GM19468 (cell line): ENCODE results near the gene CRYBG1.

Source experiments
- ATAC-seq: cut with Tn5 transposase; IDR thresholded peaks from one replicate; pipeline ENCODE4 v1.9.1; 2021; ENCODE audit warnings: mild to moderate bottlenecking, moderate library complexity, moderate number of reproducible peaks; ENCODE audit not compliant: unreplicated experiment; ENCODE audit errors: extremely low read depth

Gene CRYBG1

GRCh38 chr6:106453756-106454367, 93.3 kb downstream of the CRYBG1 start:
- no peak for ATAC-seq

GRCh38 chr6:106456756-106457155, 96.2 kb downstream of the CRYBG1 start:
- ATAC-seq = no peak

GRCh38 chr6:106458021-106458986, 97.8 kb downstream of the CRYBG1 start:
- ATAC-seq = no peak

- ATAC-seq = no peak
These were observed 100.0 kb downstream of the CRYBG1 start for GRCh38 chr6:106460481-106460880.

- no peak for ATAC-seq
These were observed 100.6 kb downstream of the CRYBG1 start for GRCh38 chr6:106461084-106461483.

- ATAC-seq = no peak
These were observed 102.5 kb downstream of the CRYBG1 start for GRCh38 chr6:106462923-106463557.

GRCh38 chr6:106466211-106466610, 105.7 kb downstream of the CRYBG1 start:
- no peak for ATAC-seq

GRCh38 chr6:106468935-106469334, 108.4 kb downstream of the CRYBG1 start:
- ATAC-seq = no peak

- no peak for ATAC-seq
These were observed 109.4 kb downstream of the CRYBG1 start for GRCh38 chr6:106469882-106470281.

GRCh38 chr6:106470316-106470715, 109.8 kb downstream of the CRYBG1 start:
- ATAC-seq = no peak

GRCh38 chr6:106470811-106471210, 110.3 kb downstream of the CRYBG1 start:
- ATAC-seq = no peak

- no peak for ATAC-seq
These were observed 113.3 kb downstream of the CRYBG1 start for GRCh38 chr6:106473812-106474211.

- no peak for ATAC-seq
These were observed 113.9 kb downstream of the CRYBG1 start for GRCh38 chr6:106474466-106474865.

GRCh38 chr6:106475284-106475683, 114.8 kb downstream of the CRYBG1 start:
- no peak for ATAC-seq

- no peak for ATAC-seq
These were observed 116.0 kb downstream of the CRYBG1 start for GRCh38 chr6:106476331-106477105.

GRCh38 chr6:106477146-106477545, 116.6 kb downstream of the CRYBG1 start:
- no peak for ATAC-seq

- ATAC-seq = no peak
These were observed 117.3 kb downstream of the CRYBG1 start for GRCh38 chr6:106477790-106478189.

GRCh38 chr6:106486236-106486635, 125.7 kb downstream of the CRYBG1 start:
- no peak for ATAC-seq

GRCh38 chr6:106488494-106489370, 128.2 kb downstream of the CRYBG1 start:
- no peak for ATAC-seq
